ENCODE results near the gene SMAD3.

The SMAD3 gene

DNA sequence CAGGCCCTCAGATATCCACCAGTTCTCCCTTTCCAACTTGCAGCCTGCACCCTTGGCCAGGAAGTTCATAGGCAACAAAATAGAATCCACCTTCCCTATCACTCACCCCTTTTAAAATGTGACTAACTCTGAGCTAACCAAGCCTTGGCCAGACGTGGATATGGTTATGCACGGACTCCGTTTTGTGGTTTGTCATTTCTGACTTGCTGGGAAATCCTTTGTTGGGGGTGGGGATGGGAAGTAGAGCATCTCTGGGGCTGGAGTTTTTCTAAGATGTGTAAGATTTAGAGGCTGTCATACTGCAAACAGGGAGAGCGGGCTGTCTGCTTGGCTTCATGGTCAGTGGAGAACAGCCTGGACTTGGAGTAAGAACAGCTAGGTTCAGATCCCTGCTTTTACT lies 62.6 kb downstream of the SMAD3 start:
- DNase-seq (ENCODE audit: insufficient read length, low spot score) (peak; percentile 50), FAIRE-seq (no peak)
- TF ChIP-seq POLR2A (IDR thresholded peaks at IDR 0.05; ENCODE audit: low read depth, low read length) = no peak

DNA sequence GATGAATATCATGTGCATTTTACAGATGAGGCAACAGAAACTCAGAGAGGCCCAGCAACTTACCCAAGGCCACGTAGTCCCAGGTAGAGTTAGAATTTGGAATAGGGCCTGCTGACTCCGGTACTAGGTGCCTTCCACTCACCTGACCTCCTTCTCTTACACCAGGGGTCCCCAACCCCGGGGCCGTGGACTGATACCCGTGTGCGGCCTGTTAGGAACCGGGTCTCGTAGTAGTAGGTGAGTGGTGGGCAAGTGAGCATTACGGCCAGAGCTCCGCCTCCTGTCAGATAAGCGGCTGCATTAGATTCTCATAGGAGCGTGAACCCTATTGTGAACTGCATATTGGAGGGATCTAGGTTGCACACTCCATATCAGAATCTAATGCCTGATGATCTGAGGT lies 64.8 kb downstream of the SMAD3 start:
- DNase-seq (ENCODE audit: insufficient read length, low spot score) (no peak), FAIRE-seq (no peak)
- no peak for TF ChIP-seq POLR2A (IDR thresholded peaks at IDR 0.05; ENCODE audit: low read depth, low read length)

DNA sequence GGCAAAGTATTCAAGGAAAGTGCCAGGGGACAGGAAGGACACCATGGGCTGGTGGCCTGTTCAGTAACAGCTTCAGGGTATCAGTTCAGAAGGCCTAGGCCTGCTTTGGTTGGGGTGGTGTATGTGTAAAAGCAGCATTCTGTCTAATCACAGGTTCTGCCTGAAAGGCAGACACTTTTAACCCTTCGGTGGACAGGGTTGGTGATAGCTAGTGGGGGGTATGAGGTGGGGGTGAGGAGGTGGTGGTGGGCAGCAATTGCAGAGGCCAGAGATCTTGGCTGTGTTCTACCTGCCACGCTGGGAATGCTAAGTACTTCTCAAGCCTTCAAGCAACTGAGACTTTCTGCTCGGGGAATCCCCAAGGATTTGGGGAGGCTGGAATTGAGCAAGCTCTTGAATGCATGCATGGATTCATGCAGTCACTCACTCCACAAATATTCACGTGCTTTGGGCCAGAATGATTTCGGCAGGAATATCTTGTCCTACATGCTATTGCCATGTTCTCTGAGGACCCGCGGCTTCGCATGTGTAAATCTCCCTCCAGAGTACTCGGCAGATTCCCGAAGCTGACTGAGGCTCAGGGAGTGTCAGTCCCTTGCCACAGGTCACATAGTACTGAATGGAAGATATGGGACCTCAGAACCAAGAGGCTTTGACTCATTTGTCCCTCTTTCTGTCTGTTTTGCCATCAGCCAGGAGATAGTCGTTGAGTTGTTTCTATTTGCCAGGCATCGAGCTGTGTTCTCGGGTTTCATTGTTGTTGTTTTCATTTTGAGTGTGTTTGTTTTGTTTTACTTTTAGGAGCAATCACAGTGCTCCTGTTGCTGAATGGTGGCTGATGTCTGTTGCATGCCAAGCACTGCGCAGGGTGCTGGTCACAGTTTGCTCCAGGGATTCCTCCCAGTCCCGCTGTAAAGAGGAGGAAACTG lies 65.5 kb downstream of the SMAD3 start:
- DNase-seq (ENCODE audit: insufficient read length, low spot score) = no peak
- no peak for FAIRE-seq
- TF ChIP-seq POLR2A (IDR thresholded peaks at IDR 0.05; ENCODE audit: low read depth, low read length) = no peak

- no peak for FAIRE-seq
Observed at GRCh38 chr15:67132276-67132675, 66.9 kb downstream of the SMAD3 start.

GRCh38 chr15:67133026-67133425 lies 67.6 kb downstream of the SMAD3 start:
- no peak for FAIRE-seq
- TF ChIP-seq POLR2A (IDR thresholded peaks at IDR 0.05; ENCODE audit: low read depth, low read length) = no peak
- DNase-seq (ENCODE audit: insufficient read length, low spot score) = no peak

More at GRCh38 chr15:67132276-67132675, 66.9 kb downstream of the SMAD3 start:
- DNase-seq (ENCODE audit: insufficient read length, low spot score) = no peak
- no peak for TF ChIP-seq POLR2A (IDR thresholded peaks at IDR 0.05; ENCODE audit: low read depth, low read length)

DNA sequence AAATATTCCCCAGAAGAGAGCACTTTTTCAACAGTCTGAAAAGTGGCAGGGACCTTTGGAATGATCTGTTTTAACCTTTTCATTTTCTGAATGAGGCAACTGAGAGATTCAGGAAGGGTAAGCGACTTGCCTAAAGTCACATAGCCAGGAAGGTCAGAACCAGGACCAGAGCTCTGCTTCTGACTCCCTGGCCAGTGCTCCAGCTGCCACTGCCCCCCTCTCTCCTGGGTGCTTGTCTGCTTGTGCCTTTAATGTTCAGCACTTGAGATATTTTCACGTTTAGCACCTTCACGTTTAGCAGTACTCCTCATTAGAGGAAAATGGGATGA lies 68.3 kb downstream of the SMAD3 start:
- FAIRE-seq (no peak), DNase-seq (ENCODE audit: insufficient read length, low spot score) (no peak)
- no peak for TF ChIP-seq POLR2A (IDR thresholded peaks at IDR 0.05; ENCODE audit: low read depth, low read length)

DNA sequence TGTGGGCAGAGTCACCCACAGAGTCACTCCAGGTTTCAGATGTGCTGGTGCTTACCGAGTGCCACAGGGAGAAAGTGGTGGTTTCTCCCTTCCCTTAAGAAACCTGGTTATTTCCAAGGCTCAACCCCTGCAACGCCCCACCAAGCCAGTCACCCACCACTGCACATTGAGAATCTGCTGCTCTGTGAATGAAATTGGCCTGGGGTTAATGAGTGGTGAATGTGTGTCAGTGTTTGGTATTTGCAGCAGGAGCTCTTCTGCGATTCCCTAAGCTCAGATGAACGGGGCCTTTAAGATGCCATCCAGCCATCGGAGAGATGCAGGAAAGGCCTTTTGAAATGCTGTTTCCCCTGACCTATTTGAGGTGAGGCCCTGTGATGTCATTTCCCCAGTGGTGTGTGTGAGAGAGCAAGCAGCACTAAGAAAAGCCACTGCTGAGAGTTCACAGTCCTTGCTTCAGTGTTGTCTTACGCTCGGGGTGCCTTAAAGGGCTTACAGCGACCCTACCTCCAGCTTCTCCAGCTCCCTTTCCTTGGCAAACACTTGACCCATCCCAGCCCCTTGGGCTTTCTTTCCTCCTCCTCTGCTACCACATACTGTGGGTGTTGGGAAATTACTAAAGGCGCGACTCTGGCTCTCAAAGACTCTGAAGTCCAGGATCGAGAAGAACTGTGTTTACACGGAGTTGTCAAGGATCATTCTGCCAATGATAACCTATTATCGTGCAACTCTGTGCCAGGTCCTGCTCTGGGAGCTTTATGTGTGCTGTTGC lies 68.9 kb downstream of the SMAD3 start:
- FAIRE-seq = no peak
- no peak for TF ChIP-seq POLR2A (IDR thresholded peaks at IDR 0.05; ENCODE audit: low read depth, low read length)
- no peak for DNase-seq (ENCODE audit: insufficient read length, low spot score)

DNA sequence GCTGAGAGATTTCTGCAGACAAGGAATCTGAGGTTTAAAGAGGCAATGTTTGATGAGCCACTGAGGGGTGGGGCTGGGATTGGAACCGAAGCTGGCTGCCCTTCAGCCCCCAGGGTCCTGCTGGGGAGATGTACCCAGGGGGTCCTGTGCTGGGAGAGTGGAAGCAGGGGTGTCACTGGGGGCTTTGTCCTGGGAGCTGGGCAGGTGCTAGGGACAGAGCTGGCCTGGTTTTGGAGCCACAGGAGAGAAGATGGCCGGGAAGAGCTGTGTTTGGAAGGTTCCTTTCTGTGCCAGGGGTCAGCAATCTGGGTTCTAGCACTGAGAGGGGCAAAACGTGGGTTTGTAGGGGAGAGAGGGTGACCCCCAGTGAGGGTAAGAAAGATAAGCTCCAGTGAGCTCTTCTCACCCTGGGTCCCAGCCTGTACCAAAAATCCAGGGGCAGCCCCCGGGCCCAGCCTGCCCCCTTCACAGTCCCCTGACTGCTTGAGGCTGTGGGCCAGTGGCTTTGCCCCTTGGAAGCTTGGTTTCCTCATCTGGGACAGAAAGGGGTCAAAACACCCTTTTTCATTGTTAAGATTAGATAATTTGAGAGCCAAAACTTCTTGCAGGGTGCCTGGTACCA lies 69.6 kb downstream of the SMAD3 start:
- DNase-seq (ENCODE audit: insufficient read length, low spot score) = no peak
- no peak for FAIRE-seq

GRCh38 chr15:67135494-67135893 lies 70.1 kb downstream of the SMAD3 start:
- TF ChIP-seq POLR2A (IDR thresholded peaks at IDR 0.05; ENCODE audit: low read depth, low read length) = no peak
- DNase-seq (ENCODE audit: insufficient read length, low spot score) = no peak
- no peak for FAIRE-seq

More for the DNA sequence above, 69.6 kb downstream of the SMAD3 start:
- no peak for TF ChIP-seq POLR2A (IDR thresholded peaks at IDR 0.05; ENCODE audit: low read depth, low read length)

DNA sequence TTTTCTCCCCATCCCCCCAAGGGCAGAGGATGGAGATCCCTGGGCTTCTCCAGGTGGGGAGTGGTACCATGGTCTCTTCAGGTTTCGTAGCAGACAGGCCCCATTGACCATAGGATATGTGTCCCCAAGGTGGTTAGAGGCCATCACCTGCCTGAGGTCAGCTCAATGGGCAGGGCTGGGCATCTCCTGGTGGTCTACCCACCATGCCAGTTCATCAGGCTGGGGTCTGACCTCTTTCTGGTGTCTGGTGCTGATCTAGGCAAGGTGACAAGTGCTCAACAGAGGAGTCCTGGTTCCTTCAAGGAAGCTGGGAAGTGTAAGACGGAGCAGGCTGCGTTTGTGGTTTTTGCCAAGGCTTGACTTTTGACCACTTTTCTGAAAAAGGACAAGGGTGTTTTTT lies 71.4 kb downstream of the SMAD3 start:
- DNase-seq (ENCODE audit: insufficient read length, low spot score) = no peak
- FAIRE-seq = no peak
- no peak for TF ChIP-seq POLR2A (IDR thresholded peaks at IDR 0.05; ENCODE audit: low read depth, low read length)

DNA sequence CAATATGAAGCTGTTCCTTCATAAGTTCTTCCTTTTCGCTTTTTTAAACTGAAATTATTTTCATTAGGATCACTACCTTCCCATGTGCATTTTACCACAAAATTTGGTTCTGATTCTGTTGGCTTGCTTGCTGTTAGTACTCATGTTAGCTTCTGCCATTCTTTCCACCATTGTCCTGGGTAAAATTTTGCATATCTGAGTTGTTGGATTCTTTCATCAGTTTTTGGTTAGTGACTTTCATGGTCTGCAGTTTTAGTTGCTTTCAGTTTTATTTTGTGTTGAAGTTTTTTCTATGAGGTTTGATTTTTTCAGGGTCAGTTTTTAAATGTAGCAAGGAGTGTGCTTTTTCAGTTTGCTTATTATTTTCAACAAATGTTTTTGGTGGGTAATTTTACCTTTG lies 71.9 kb downstream of the SMAD3 start:
- no peak for FAIRE-seq
- no peak for TF ChIP-seq POLR2A (IDR thresholded peaks at IDR 0.05; ENCODE audit: low read depth, low read length)
- DNase-seq (ENCODE audit: insufficient read length, low spot score) = no peak

DNA sequence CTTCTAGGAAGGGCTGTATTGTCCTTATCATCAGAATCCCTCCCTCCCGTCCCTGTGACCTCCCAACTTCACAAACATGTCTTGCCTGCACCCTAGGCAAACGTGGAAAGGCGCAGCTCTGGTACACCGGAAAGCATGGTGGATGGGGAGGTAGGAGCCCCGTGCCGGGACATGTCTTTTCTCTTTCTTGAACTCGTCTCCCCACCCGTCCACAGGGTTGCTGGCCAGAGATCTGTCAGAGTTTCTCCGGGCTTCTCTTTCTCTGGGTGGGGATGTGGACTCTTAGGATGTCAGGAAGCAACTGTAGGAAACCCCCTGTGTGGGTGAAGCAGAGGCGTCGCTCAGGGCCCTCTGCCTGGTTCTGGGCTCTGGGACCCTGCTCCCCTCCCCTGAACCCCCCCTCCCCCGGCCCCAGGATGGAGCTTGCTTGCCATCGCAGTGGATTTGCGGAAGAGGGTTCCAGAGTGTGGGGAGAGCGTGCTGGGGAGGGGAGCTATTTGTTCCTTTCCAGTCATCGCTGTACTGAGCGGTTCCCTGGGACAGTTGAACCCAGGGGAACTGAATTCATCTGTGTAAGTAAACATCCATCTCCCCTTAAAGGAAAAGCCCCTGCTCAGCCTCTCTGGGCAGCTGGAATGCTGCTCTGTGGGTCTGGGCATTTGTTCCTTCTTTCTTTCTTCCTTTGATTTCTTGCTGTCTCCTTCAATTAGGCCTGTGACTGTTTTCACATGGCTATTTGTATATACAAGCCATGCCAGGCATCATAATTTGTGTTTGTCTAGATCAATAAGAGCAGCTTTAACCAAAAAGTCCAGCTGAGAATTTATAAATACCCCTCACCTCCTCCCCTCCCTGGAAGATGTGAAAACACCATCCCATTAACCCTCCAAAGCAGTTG lies 72.8 kb downstream of the SMAD3 start:
- no peak for FAIRE-seq
- TF ChIP-seq POLR2A (IDR thresholded peaks at IDR 0.05; ENCODE audit: low read depth, low read length) = no peak
- DNase-seq (ENCODE audit: insufficient read length, low spot score) = no peak

Measured in H54 (cell line).